Vagina (tissue), 2 donors: ENCODE data around the gene SLC22A31.

Source experiments
- POLR2A ChIP-seq, 2 donors: fragments of 450-650 bp; IDR thresholded peaks; one replicate each; pipeline ENCODE4 v1.6.1; 2017; ENCODE audit warnings: antibody characterized with exemption in 2 of 2, mild to moderate bottlenecking in 2 of 2, moderate library complexity in 2 of 2
- POLR2AphosphoS5 ChIP-seq, 2 donors: sonication (generic); formaldehyde crosslinking; IDR thresholded peaks; one replicate each; pipeline ENCODE4 v1.9.0; 2017; ENCODE audit warnings: antibody characterized with exemption in 2 of 2, mild to moderate bottlenecking in 2 of 2, low read depth in 1 of 2; ENCODE audit not compliant: insufficient read depth in 1 of 2
- TF ChIP-seq, protein P1 (sequence below), 3 experiments: fragments of 450-650 bp in 2 of 3; fragments of 200-600 bp in 1 of 3; sonication (generic) in 1 of 3; IDR thresholded peaks; one replicate each; pipeline ENCODE4 v1.5.1; 2017 to 2019; ENCODE audit warnings: antibody characterized with exemption in 3 of 3, mild to moderate bottlenecking in 2 of 3, moderate library complexity in 2 of 3

DNA sequence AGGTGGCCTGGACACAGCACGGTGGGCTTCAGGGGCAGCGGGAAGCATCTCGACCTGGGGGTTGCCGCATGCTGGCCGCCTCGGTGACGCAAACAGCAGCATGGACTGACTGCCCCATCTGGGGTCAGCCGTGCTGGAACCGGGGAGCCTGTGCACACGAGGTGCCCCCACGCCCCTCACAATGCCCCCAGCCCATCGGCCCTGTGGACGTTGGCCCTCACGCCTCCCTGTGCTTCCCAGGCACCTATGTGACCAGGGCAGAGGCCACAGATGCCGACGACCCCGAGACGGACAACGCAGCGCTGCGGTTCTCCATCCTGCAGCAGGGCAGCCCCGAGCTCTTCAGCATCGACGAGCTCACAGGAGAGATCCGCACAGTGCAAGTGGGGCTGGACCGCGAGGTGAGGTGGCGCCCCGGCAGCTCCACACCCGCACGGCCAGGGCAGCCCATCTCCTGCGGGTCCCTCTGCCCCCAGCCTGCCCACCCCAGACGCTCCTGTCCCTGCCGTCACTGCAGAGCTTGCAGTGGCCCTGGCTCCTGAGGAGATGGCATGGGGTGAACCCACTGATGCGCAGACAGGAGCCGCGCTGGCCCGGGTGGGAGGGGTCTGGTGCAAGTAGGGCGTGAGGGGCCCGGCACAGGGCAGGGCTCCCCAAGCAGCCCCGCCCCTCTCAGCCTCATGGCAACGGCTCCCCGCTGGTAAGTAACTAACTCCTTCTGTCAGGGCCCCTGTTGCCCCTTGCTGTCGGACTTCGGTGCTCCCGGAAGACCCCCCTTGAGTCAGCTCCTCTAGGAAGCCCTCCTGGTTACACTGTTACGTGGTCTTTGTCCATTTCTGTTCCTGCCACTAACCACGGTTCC is 15.2 kb downstream of the SLC22A31 start:
- TF ChIP-seq, protein P1, sequence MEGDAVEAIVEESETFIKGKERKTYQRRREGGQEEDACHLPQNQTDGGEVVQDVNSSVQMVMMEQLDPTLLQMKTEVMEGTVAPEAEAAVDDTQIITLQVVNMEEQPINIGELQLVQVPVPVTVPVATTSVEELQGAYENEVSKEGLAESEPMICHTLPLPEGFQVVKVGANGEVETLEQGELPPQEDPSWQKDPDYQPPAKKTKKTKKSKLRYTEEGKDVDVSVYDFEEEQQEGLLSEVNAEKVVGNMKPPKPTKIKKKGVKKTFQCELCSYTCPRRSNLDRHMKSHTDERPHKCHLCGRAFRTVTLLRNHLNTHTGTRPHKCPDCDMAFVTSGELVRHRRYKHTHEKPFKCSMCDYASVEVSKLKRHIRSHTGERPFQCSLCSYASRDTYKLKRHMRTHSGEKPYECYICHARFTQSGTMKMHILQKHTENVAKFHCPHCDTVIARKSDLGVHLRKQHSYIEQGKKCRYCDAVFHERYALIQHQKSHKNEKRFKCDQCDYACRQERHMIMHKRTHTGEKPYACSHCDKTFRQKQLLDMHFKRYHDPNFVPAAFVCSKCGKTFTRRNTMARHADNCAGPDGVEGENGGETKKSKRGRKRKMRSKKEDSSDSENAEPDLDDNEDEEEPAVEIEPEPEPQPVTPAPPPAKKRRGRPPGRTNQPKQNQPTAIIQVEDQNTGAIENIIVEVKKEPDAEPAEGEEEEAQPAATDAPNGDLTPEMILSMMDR (IDR thresholded peaks at IDR 0.05) = no peak
- no peak for TF ChIP-seq POLR2A (IDR thresholded peaks at IDR 0.05)
- TF ChIP-seq POLR2AphosphoS5 (IDR thresholded peaks at IDR 0.05; ENCODE audit: insufficient read depth in 1 of 2, low read depth in 1 of 2) = no peak
